GM19372 (cell line): ENCODE results near the gene HRAS.

Experiments
- ATAC-seq: cut with Tn5 transposase; IDR thresholded peaks from one replicate; pipeline ENCODE4 v1.9.1; 2021; ENCODE audit warnings: mild to moderate bottlenecking, low read depth, moderate library complexity; ENCODE audit not compliant: unreplicated experiment

Gene HRAS

GRCh38 chr11:554428-555226 lies 19.3 kb upstream of the HRAS start:
- ATAC-seq = no peak

DNA sequence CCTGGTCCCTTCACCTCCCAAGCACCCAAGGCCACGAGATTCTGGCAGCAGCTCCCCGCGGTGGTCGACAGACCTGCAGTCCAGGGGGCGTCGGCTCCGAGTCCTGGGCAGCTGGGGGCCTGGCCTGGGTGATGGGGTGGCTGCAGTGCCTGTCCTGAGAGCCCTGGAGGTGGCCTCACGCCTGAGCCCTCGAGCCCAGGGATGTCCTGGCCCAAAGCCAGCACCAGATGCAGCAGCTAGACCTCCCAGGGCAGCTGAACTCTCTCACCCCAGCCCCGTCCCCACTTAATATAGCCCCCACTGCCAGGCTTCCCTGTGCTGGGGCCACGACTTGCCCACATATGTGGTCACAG lies 18.6 kb upstream of the HRAS start:
- no peak for ATAC-seq

- ATAC-seq = no peak
Observed at GRCh38 chr11:553083-553987, 18.0 kb upstream of the HRAS start.

- no peak for ATAC-seq
Observed at GRCh38 chr11:551596-551995, 16.2 kb upstream of the HRAS start.

- ATAC-seq = no peak
Observed at GRCh38 chr11:551131-551530, 15.8 kb upstream of the HRAS start.

DNA sequence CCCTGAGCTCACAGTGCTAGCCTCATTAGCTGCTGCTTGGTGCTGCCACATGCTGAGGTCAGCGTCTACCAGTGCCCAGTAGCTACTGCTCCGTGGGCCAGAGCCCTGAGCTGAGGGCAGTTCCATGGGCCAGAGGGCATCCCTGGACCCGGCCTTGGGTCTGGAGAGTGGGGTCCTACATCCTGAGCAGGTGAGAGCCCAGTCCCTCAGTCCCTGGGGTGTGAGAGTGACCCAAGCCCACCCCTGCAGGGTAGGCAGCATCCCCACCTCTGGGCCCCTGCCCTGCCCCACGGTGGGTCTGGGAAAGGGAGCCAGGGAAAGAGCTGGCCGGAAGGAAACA lies 15.3 kb upstream of the HRAS start:
- no peak for ATAC-seq

DNA sequence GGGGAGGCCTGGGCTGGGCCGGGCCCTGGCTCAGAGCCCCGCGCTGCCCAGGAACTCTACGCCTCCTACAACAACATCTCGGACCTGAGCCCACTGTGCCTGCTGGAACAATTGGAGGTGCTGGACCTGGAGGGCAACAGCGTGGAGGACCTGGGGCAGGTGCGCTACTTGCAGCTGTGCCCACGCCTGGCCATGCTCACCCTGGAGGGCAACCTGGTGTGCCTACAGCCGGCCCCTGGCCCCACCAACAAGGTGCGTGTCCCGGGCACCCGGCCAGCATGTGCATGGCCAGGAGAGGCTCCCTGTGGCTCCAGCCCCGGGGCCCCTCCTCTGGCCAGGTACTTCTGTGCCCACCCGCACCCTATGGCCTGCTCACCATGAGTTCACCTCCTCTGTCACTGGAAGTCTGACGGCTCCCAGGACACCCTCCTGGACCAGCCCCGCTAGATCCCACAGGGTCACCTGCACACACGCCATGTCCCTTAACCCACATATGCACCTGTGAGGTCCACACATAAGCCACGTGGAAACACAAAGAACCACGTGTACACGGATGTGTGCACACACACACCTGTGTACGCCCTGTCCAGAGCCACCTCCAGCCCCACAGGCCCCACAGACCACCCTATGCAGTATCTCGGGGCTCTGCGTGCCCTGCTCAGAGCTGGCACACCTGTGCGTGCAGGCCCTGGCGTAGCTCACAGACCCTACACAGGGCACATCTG lies 14.8 kb upstream of the HRAS start:
- ATAC-seq = no peak

GRCh38 chr11:548700-549603 lies 13.6 kb upstream of the HRAS start:
- no peak for ATAC-seq

GRCh38 chr11:545171-545570 lies 9.8 kb upstream of the HRAS start:
- no peak for ATAC-seq

DNA sequence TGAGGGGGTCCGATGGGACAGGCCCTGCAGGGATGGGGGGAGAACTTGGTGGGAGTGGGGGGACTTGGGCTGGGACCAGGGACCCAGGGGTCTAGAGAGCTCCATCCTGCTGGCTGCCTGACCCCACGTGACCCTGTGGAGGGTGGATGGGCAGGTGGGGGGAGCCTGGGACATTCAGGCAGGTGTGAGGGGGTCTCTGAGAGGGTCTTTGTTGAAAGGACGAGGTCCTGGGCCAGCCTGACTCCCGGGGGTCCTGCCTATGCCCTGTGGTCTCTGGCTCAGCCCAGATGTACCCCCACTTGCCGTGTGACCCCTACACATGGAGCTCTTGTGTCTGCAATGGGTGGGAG lies 9.4 kb upstream of the HRAS start:
- no peak for ATAC-seq

DNA sequence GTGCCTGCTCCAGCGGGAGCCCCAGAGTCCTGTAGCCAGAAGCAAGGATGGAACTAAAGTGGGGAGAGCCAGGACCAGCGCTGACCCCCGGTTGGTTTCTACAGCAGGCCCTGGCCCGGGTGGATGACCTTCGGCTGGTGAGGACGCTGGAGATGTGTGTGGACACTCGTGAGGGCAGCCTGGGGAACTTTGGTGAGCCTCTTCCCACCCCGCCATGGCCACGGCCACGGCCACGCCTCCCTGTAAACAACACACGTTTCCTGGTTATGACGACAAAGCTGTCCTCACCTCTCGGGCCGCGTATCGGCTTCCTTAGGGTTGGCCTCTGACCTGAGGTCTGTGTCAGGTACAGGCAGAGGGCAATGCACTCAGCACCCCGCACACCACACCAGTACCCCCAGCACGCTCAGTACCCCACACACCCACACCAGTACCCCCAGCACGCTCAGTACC lies 6.1 kb upstream of the HRAS start:
- ATAC-seq = no peak

DNA sequence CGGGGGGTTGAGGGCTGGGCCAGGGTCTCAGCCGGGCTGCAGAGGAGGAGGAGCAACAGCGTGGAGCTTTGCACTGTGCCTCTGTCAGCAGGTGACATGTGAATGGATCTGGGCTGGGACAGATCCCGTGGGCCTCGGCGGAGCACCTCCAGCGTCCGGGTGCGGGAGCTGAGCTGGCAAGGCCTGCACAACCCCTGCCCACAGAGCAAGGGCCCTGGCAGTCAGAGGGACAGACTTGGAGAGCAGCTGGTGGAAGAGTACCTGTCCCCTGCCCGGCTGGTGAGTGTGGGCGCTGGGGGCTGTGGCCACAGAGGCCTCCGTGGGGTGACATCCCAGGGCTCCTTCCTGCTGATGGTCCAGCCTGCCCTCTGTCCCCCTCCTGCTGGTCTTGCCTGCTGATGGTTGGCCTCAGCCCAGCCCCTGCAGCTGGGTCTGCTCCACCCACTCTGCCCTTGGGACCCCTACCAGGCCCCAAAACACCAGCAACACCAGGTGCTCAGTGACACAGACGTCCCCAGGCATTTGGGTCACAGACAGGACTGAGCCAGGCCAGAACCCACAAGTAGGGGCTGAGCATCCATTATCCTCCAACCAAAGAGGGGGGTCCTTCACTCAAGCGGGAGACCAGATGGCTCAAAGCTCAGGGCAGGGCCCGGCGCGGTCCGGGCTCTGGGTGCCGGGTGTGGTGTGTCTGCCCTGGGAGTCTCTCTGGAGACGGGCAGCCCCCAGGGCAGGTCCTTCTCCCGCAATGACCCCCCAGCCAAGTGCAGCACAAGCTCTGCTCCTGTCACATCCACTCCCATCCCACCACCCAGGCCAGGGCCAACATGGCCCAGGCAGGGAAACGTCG lies 5.4 kb upstream of the HRAS start:
- ATAC-seq = no peak

DNA sequence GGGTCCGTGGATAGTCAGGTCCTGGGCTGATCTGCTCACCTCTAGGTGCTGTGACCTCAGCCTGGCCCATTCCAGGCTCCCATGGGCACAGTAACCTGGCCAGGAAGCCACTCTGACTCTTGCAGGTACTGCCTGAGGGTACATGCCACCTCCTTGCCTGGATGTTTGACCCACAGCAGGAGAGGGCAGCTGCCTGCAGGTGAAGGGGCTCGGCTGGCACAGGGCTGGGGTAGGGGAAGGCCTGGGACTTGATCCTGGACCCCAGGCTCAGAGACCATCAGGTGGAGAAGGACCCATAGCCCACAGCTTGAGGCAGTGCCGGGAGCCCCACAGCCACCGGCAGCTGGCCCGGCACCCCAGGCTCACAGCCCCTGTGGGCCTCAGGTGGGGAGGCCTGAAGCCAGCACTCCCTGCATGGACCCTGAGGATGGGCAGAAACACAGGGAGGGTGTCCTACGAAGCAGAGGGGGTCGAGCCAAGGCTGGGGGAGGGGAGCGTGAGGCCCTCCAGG lies 4.7 kb upstream of the HRAS start:
- ATAC-seq = no peak

- no peak for ATAC-seq
Observed at GRCh38 chr11:538431-539051, 3.2 kb upstream of the HRAS start.

- no peak for ATAC-seq
Observed at GRCh38 chr11:537622-538430, 2.5 kb upstream of the HRAS start.

- peak; percentile 48 for ATAC-seq
Observed at GRCh38 chr11:536841-537621, 1.7 kb upstream of the HRAS start, which contains the start of gene LRRC56. LRRC56 (plus strand) TSS chr11:537527; CDS start chr11:540685, 3,158 bp downstream.

GRCh38 chr11:535210-535518 lies 212 bp downstream of the HRAS start:
- ATAC-seq = no peak
